ENCODE data around the gene DPF3.

- TF ChIP-seq, protein P1, sequence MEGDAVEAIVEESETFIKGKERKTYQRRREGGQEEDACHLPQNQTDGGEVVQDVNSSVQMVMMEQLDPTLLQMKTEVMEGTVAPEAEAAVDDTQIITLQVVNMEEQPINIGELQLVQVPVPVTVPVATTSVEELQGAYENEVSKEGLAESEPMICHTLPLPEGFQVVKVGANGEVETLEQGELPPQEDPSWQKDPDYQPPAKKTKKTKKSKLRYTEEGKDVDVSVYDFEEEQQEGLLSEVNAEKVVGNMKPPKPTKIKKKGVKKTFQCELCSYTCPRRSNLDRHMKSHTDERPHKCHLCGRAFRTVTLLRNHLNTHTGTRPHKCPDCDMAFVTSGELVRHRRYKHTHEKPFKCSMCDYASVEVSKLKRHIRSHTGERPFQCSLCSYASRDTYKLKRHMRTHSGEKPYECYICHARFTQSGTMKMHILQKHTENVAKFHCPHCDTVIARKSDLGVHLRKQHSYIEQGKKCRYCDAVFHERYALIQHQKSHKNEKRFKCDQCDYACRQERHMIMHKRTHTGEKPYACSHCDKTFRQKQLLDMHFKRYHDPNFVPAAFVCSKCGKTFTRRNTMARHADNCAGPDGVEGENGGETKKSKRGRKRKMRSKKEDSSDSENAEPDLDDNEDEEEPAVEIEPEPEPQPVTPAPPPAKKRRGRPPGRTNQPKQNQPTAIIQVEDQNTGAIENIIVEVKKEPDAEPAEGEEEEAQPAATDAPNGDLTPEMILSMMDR (IDR thresholded peaks at IDR 0.05): no peak
- TF ChIP-seq EP300 (IDR thresholded peaks at IDR 0.05) (no peak), POLR2A (IDR thresholded peaks at IDR 0.05) (no peak)
Measured at GRCh38 chr14:72855913-72856312, 38.0 kb downstream of the DPF3 start.

All from suprapubic skin (tissue), 3 donors.